ENCODE measurements around the gene EPHA3.

EPHA3 gene

DNA sequence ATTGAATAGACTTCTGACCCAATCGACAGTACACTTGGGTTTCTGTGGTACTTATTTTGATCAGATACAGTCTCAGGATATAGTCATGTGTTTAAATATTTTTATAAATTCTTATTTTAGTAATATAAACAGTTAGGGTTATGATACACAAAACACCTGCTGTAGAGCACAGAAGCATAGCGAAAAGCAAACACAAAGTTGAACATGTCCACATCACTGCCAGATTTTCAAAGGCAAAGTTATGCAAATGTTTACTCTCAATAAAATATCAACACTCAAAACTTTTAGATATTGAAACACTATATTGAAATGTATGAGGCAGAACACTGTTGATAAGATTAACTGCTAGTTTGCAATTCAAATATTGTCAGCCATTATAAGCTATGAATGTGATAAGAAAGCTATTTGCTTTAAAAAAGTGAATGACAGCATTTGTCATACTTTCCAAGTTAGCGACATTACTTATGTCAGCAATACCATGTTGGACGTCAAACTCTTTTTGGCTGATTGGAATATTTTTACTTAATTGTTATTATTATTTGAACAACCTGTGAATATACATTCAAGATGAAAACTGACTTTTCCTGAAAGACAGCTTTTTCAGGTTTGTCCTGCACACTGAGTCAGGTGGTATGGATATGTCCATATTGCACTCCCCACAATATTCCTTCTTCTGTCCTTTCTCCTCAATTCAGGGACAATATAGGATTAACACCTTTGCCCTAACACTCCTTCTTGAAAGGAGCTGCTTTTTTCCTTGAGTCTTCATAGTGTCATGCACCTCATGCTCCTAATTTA, 367.1 kb downstream of the EPHA3 start:
- DNase-seq, result no peak

DNA sequence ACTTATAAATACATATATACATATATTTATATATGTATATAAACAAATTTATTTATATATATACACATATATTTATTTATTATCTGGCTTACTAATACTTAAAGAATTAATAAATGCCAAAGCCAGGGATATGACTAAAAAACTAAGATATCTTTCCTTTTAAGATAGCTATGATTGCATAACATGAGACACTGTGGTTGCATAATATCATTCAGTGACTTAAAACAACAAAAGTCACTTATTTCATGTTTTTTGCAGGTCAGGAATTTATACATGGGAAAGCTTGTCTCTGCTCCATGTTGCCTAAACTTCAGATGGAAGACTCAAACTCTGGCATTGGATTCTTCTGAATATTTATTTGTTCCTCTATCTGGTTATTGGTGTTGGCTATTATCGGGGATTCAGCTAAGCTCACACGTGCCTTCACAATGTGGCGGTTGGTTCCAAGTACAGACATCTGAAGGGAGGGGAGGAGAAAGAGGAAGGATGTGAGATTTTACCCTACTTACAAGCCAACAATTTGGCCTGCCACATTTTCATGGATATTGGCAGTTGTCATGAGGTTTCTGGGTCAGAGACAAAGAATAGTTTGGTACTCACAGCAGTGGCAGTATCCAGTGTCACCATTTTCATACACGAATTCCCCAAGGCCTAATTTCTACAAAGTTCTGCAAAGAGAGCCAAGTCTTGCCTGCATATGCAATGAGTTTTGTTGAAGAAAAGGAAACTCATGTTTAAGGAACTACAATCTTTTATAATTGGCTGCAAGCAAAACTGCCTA, 381.6 kb downstream of the EPHA3 start:
- no peak for DNase-seq

DNA sequence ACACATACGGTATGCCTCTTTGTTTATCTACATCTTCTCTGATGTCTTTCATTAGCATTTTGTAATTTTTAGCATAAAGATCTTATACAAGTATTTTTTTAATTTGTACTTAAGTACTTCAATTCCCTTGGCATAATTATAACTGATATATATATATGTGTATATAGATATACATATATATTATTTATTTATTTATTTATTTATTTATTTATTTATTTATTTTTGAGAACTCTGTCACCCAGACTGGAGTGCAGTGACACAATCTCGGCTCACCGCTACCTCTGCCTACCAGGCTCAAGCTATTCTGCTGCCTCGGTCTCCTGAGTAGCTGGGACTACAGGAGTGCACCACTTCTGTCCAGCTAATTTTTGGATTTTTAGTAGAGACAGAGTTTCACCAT, 382.7 kb downstream of the EPHA3 start:
- no peak for DNase-seq

DNA sequence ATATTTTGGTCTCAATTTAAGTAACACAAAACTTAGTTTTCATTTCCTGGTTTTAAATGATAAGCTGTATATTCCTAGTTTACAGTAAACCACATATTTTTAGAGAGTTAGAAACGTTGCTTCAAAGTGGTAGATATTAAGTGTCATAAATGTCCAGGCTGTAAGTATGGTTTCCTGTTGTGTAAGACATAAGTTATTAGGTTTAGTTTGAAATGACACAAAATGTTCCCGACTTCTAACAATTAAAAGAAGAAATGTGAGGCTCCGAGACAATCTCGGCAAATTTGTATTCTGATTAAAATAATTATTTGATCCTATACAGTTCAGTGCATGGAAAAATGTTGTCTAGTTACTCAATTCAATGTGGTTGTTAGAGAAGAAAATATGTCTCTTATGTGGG, 387.3 kb downstream of the EPHA3 start:
- no peak for DNase-seq

DNA sequence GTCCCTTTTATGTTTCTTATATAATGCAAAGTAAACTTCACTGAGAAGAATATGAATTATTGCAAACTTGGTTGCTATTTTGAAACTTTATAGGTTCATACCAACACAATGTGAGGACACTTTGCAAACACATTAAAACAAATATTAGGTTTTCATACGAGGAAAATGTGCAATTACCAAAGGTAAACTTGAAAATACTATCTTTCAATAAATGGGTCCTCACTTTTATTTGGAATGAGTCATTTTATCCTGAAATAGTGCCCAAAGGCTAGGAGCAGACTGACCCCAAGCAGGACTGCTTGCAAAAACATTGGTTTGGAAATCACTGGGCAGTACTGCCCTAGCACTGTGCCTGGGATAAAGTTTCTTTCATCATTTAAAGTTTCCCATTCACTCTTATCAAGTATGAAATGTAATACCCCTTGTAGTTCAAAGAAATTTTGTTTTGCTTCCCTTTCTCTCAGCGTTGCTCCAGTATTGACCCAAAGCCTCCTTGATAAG, 396.5 kb downstream of the EPHA3 start:
- DNase-seq, result no peak

DNA sequence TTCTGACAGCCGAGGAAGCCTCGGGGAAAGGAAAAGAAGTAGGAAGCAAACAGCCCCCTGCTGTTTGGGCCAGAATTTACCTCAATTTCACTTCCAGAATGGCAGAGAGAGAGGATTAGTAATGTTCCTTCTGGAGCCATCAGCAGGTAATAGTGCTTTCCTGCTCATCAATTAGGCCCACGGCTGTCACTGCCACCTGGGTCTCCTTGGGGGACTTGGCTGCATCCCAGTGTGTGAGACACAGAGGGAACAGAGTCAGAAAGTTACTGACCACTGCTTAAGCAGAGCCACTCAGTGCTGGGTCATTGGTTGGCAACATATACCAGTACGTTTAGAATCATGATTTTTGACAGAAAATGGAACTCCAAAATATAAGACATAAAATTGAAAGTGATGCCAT, 397.0 kb downstream of the EPHA3 start:
- no peak for DNase-seq

DNA sequence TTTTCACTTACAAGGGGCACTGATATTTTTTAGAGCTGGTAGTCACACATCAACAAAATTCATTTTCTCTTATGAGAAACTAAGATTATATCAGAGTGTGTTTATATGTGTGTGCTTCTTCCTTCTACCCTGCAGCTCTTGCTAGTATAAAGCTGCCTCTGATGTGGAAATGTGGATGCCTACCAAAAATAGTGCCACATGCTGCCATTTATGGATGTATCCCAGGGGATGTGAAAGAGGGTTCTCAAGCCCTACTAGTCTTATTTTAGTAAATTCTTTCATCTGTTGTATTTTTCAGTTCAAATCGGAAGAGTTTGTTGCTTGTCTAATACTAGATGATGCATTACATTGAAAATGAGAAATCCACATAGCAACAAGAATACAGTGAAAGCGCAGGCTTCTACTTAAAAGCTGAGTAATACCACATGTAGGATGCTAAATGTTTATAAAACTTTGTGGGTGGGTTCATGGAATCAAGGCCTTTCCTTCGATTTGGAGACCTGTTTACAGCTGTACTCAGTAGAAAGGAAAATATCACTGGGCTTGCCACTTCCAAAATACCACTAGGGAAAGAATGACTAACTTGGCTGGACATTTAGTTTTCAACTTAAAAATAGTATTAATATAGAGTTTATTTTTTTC, 399.2 kb downstream of the EPHA3 start:
- DNase-seq, result no peak

DNA sequence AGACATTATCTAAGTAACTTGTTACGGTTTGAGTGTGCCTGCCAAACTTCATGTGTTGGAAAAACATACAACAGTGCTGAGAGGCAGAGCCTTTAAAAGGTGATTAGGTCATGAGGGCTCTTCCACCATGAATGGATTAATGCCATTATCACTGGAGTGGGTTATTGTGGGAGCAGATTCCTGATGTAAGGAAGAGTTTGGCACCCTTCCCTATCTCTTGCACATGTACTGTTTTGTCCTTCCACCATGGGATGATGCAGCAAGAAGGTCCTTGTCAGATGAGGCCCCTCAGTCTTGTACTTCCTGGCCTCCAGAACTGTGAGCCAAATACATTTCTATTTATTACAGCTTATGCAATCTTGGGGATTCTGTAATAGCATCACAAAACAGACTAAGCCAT, 413.9 kb downstream of the EPHA3 start:
- no peak for DNase-seq

DNA sequence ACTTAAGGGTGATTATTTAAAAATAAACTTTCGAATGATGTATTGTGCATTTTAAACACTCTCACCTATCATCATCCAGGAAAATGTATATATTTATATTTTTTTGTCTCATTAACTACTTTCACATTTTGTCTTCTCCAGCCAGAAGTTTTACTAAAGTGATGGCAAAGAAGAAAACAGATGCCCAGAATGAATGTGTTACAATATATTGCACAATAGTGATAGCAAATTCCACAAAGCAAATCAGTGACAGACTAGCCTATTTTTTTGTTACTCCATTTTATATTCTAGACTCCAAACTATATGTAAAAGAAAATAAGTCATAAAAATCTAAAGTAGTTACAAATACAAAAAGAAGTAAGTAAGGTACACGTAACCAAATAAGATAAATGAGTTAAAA, 414.7 kb downstream of the EPHA3 start:
- no peak for DNase-seq

DNA sequence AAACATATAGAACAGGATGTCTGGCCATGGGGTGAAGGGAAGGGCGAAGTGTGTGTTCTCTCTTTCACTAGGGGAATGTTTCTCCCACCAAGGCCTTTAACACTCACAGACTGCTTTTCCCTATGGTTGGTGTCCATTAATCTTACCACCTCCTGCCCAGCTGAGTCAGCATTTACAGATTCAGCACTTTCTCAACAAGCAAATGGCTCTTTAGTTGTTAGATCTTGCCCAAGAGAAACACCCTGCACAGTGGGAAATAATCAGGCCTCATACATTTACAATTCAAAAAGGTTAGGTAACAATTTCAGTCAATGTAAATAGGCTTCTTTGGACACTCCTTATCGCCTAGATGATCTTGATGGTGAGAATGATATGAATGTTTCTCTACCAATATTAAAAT, 418.2 kb downstream of the EPHA3 start:
- DNase-seq, result no peak

DNA sequence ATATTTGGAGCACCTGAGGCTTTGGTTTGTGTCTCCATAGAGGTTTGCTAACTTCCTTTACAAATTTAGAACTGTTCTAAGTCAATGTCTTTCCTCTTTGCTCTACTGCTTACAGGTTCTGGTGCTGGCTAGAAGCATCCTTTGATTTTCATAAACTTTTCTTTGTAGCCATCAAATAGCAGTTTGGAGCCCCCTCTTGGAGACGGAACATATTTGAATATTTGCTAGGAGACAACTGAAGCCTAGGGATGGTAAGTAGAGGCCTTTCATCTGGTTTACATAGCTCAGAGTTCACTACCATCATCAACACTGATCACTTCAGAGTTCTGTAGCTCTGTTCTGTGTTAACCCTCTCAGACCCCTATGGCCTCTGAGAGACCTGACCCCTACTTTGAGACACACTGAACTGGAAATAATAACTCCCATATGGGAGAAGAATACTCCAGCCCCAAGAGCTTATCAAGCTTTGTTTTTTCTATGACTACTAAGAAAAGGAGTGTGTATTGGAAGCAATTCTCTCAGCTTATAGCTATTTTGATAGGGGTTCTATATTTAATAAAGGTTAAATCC, 420.4 kb downstream of the EPHA3 start:
- DNase-seq, result no peak
